ENCODE results near the gene HAPLN3. TPM values are rescaled to one million over a fixed set of nuclear protein-coding genes. Genes with fewer than 3 reads are reported as not detected.

HAPLN3 gene
- total and polyA plus RNA-seq, 10 of the 15 experiments (the other 5 are each of a cell fraction or from before 2014, with no cell fraction given) = 0.20 to 5.0 (median 1.4) TPM; not detected in 1

DNA sequence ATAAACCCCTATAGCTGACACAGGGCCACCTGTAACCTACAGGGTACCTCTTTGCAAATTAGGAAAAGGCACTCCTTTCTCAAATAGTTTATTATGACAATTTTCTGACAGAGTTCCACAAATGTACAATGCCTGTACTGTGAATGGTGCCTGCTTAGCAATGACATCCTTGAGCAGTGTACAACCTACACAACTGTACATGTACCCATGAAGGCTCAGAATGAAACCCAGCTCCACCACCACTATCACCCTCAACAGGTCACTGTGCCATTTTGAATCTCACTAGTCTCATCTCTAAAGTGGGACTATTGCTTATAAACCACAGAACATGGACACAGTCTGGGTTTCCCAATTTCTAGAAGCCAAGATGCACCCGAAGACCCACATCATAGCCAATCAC is 10.8 kb upstream of the HAPLN3 start:
- in situ Hi-C loops (cut with MboI) = loop anchor here (5.0 kb wide), 1 partner anchor 111 kb away; no protein-coding TSS in a partner anchor
- Histone ChIP-seq H3K27ac (ENCODE audit: control insufficient read depth, insufficient read depth) (no peak overlapping the region), H3K27me3 (replicated peaks in 1 of 2; ENCODE audit: control insufficient read depth in 2 of 2, insufficient read depth in 2 of 2, low read length in 1 of 2) (no peaks in the 10 kb centered on the region; a peak in 1 of 4 replicates), H3K36me3 (ENCODE audit: control insufficient read depth in 2 of 2, insufficient read depth in 2 of 2, low read length in 1 of 2) (no peaks in the 10 kb centered on the region), H3K4me1 (ENCODE audit: control insufficient read depth, insufficient read depth, low read length) (no peaks in the 10 kb centered on the region), H4K20me1 (ENCODE audit: control insufficient read depth, insufficient read depth) (0 out of 2 replicates have a peak, but pooled peaks cover 5% of the 10 kb centered on the region), H2AFZ (ENCODE audit: control insufficient read depth, low read depth, low read length) (no peak overlapping the region), H3K79me2 (ENCODE audit: control insufficient read depth, insufficient read depth, low read length) (no peaks in the 10 kb centered on the region), H3K9ac (ENCODE audit: control insufficient read depth, insufficient read depth, low read length) (no peak overlapping the region), H3K9me3 (replicated peaks; ENCODE audit: control insufficient read depth, insufficient read depth, low read length) (no peaks in the 10 kb centered on the region), H3K4me2 (ENCODE audit: control insufficient read depth, insufficient read depth) (no peak overlapping the region), H3K4me3 (no peak overlapping the region)
- SMC1A ChIA-PET (ENCODE audit: uncharacterized antibody, unreplicated experiment) = interaction anchor here (0.6 to 2.4 kb wide), 4 partner anchors 72 to 399 kb away, joined by 3 to 32 read pairs (median 10); no protein-coding TSS in a partner anchor
- intact Hi-C loops (cut with micrococcal nuclease; ENCODE audit: unreplicated experiment) = no loop called here
- 5% methylated on average over 1 of the region's 1 CpG for WGBS (ENCODE audit: insufficient coverage, insufficient replicate concordance, low lambda C conversion rate, missing lambda C conversion rate)
- no TSS peak for BruUV-seq (replicated peaks)
- CTCF ChIA-PET = interaction anchor here (0.6 to 5.5 kb wide), 14 partner anchors 11 to 999 kb away, joined by 3 to 116 read pairs (median 10); partner anchors contain the start of gene HAPLN3
- DNase-seq (ENCODE audit: low read depth, low spot score) (no peak), ATAC-seq (no peak), FAIRE-seq (no peak)
- POLR2A ChIA-PET = no interaction called here
- no peak for TF ChIP-seq GABPA (IDR thresholded peaks at IDR 0.05; ENCODE audit: low read depth)
- no peak for TF ChIP-seq CBX3 (IDR thresholded peaks at IDR 0.05; ENCODE audit: borderline replicate concordance, low read depth)
- TF ChIP-seq EED (IDR thresholded peaks at IDR 0.05; ENCODE audit: low read depth) = no peak
- TF ChIP-seq IKZF2 (IDR thresholded peaks at IDR 0.05) = no peak
- TF ChIP-seq NBN (IDR thresholded peaks at IDR 0.05) = no peak
- TF ChIP-seq, protein P1, sequence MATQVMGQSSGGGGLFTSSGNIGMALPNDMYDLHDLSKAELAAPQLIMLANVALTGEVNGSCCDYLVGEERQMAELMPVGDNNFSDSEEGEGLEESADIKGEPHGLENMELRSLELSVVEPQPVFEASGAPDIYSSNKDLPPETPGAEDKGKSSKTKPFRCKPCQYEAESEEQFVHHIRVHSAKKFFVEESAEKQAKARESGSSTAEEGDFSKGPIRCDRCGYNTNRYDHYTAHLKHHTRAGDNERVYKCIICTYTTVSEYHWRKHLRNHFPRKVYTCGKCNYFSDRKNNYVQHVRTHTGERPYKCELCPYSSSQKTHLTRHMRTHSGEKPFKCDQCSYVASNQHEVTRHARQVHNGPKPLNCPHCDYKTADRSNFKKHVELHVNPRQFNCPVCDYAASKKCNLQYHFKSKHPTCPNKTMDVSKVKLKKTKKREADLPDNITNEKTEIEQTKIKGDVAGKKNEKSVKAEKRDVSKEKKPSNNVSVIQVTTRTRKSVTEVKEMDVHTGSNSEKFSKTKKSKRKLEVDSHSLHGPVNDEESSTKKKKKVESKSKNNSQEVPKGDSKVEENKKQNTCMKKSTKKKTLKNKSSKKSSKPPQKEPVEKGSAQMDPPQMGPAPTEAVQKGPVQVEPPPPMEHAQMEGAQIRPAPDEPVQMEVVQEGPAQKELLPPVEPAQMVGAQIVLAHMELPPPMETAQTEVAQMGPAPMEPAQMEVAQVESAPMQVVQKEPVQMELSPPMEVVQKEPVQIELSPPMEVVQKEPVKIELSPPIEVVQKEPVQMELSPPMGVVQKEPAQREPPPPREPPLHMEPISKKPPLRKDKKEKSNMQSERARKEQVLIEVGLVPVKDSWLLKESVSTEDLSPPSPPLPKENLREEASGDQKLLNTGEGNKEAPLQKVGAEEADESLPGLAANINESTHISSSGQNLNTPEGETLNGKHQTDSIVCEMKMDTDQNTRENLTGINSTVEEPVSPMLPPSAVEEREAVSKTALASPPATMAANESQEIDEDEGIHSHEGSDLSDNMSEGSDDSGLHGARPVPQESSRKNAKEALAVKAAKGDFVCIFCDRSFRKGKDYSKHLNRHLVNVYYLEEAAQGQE (IDR thresholded peaks at IDR 0.05; ENCODE audit: low read depth, low read length) = no peak
- no peak for TF ChIP-seq YY1 (IDR thresholded peaks at IDR 0.05; ENCODE audit: low read depth, low read length)
- TF ChIP-seq SIN3A (IDR thresholded peaks at IDR 0.05; ENCODE audit: low read depth, low read length) = no peak
- TF ChIP-seq BACH1 (IDR thresholded peaks at IDR 0.05; ENCODE audit: borderline replicate concordance) = no peak
- TF ChIP-seq ATF7 (IDR thresholded peaks at IDR 0.05; ENCODE audit: low read depth) = no peak
- TF ChIP-seq POLR2AphosphoS2 (IDR thresholded peaks at IDR 0.05; ENCODE audit: low read depth, low read length) = no peak
- no peak for TF ChIP-seq TCF7 (IDR thresholded peaks at IDR 0.05; ENCODE audit: borderline replicate concordance)
- no peak for TF ChIP-seq SUZ12 (IDR thresholded peaks at IDR 0.05; ENCODE audit: unreplicated experiment)
- TF ChIP-seq SMAD1 (IDR thresholded peaks at IDR 0.05; ENCODE audit: low read depth, partially characterized antibody) = no peak
- TF ChIP-seq MTA2 (IDR thresholded peaks at IDR 0.05; ENCODE audit: low read depth) = no peak
- RAD21 ChIA-PET (ENCODE audit: unreplicated experiment) = interaction anchor here (1.9 to 3.1 kb wide), 2 partner anchors 97 to 111 kb away, joined by 11 to 34 read pairs; no protein-coding TSS in a partner anchor
